HG02981 (cell line): ENCODE results near the gene TMEM101.
"Not testable (repeated sequence)": the region's sequence is repeated elsewhere in the genome, so short reads cannot be mapped to it uniquely, and the experiment has no call there.

Source experiments
- ATAC-seq: cut with Tn5 transposase; IDR thresholded peaks from one replicate; pipeline ENCODE4 v1.9.1; 2021; ENCODE audit warnings: mild to moderate bottlenecking, moderate library complexity; ENCODE audit not compliant: unreplicated experiment

The TMEM101 gene

GRCh38 chr17:44000871-44001460 lies 13.8 kb downstream of the TMEM101 start:
- no peak for ATAC-seq

- no peak for ATAC-seq
Measured at GRCh38 chr17:44000141-44000860, 14.5 kb downstream of the TMEM101 start.

- no peak for ATAC-seq
Measured at GRCh38 chr17:43999024-43999423, 15.7 kb downstream of the TMEM101 start.

GRCh38 chr17:43998552-43998951 lies 16.2 kb downstream of the TMEM101 start:
- no peak for ATAC-seq

GRCh38 chr17:43997180-43997579 lies 17.6 kb downstream of the TMEM101 start:
- not testable (repeated sequence) for ATAC-seq

- ATAC-seq: no peak
Measured at GRCh38 chr17:43995150-43995471, 19.7 kb downstream of the TMEM101 start.

- no peak for ATAC-seq
Measured at GRCh38 chr17:43994272-43995149, 20.3 kb downstream of the TMEM101 start.

GRCh38 chr17:43992641-43993040 lies 22.1 kb downstream of the TMEM101 start:
- ATAC-seq: no peak

- ATAC-seq: no peak
Measured at GRCh38 chr17:43988301-43988700, 26.5 kb downstream of the TMEM101 start.

- no peak for ATAC-seq
Measured at GRCh38 chr17:43987131-43988021, 27.4 kb downstream of the TMEM101 start.

GRCh38 chr17:43986225-43986981 lies 28.4 kb downstream of the TMEM101 start:
- no peak for ATAC-seq

GRCh38 chr17:43984521-43984920 lies 30.2 kb downstream of the TMEM101 start:
- ATAC-seq: no peak

- no peak for ATAC-seq
Measured at GRCh38 chr17:43983515-43984411, 31.0 kb downstream of the TMEM101 start.

- ATAC-seq: no peak
Measured at GRCh38 chr17:43983196-43983514, 31.6 kb downstream of the TMEM101 start.

- no peak for ATAC-seq
Measured at GRCh38 chr17:43982171-43982570, 32.6 kb downstream of the TMEM101 start.

- ATAC-seq: no peak
Measured at GRCh38 chr17:43979671-43980070, 35.1 kb downstream of the TMEM101 start.

- no peak for ATAC-seq
Measured at GRCh38 chr17:43979011-43979410, 35.8 kb downstream of the TMEM101 start.

- no peak for ATAC-seq
Measured at GRCh38 chr17:43978078-43978477, 36.7 kb downstream of the TMEM101 start.
